GM12878 (cell line): ENCODE data around the gene MEGF6. TPM values are rescaled to one million over a fixed set of nuclear protein-coding genes. Genes with fewer than 3 reads are reported as not detected.

Source experiments
- ATF7 ChIP-seq: fragments of 450-650 bp; IDR thresholded peaks from 2 replicates; pipeline ENCODE4 v1.6.1; 2016; ENCODE audit warnings: low read depth, mild to moderate bottlenecking
- BHLHE40 ChIP-seq, 2 experiments: fragments of 450-650 bp in 1 of 2; IDR thresholded peaks; 2 replicates each; pipeline ENCODE4 v1.6.1; 2011 to 2017; ENCODE audit warnings: low read depth in 2 of 2, borderline replicate concordance in 1 of 2, improper control_type of control experiment in 1 of 2, low read length in 1 of 2, mild to moderate bottlenecking in 1 of 2
- CBFB ChIP-seq: IDR thresholded peaks from 2 replicates; pipeline ENCODE4 v1.6.1; 2016; ENCODE audit warnings: antibody characterized with exemption, low read depth
- CEBPZ ChIP-seq: fragments of 150-350 bp; IDR thresholded peaks from 2 replicates; pipeline ENCODE4 v1.6.1; 2016; ENCODE audit warnings: low read depth, low read length
- DPF2 ChIP-seq: fragments of 450-650 bp; IDR thresholded peaks from 2 replicates; pipeline ENCODE4 v1.6.1; 2017; ENCODE audit warnings: mild to moderate bottlenecking
- EP300 ChIP-seq, 2 experiments: fragments of 150-350 bp in 1 of 2; IDR thresholded peaks; 2 replicates each; pipeline ENCODE4 v1.6.1; 2011 to 2012; ENCODE audit warnings: low read depth in 2 of 2, low read length in 2 of 2, borderline replicate concordance in 1 of 2, improper control_type of control experiment in 1 of 2, inconsistent platforms in 1 of 2; ENCODE audit not compliant: control insufficient read depth in 1 of 2
- FOXK2 ChIP-seq: fragments of 450-650 bp; IDR thresholded peaks from 2 replicates; pipeline ENCODE4 v1.6.1; 2017; ENCODE audit warnings: mild to moderate bottlenecking, moderate library complexity
- IKZF2 ChIP-seq, 2 experiments: fragments of 450-650 bp; IDR thresholded peaks; 2 replicates each; pipeline ENCODE4 v1.6.1; 2017; ENCODE audit warnings: mild to moderate bottlenecking in 2 of 2, moderate library complexity in 2 of 2
- KAT2A ChIP-seq: conservative IDR thresholded peaks from 2 replicates; pipeline ENCODE4 v1.6.1; 2011; ENCODE audit warnings: low read depth, low read length; ENCODE audit not compliant: control insufficient read depth
- KDM1A ChIP-seq: fragments of 200-600 bp; sonication (generic); IDR thresholded peaks from 2 replicates; pipeline ENCODE4 v1.6.1; 2016; ENCODE audit warnings: borderline replicate concordance
- NFYA ChIP-seq: IDR thresholded peaks from 2 replicates; pipeline ENCODE4 v1.6.1; 2011; ENCODE audit warnings: low read depth, mild to moderate bottlenecking, low read length, improper control_type of control experiment, borderline replicate concordance
- NR2F1 ChIP-seq: fragments of 450-650 bp; conservative IDR thresholded peaks from 2 replicates; pipeline ENCODE4 v1.6.1; 2017; ENCODE audit warnings: mild to moderate bottlenecking
- RBBP5 ChIP-seq: fragments of 200-600 bp; sonication (generic); conservative IDR thresholded peaks from 2 replicates; pipeline ENCODE4 v1.6.1; 2016
- RCOR1 ChIP-seq: conservative IDR thresholded peaks from 2 replicates; pipeline ENCODE4 v1.6.1; 2012; ENCODE audit warnings: low read depth, low read length, improper control_type of control experiment
- RELA ChIP-seq: fragments of 450-650 bp; IDR thresholded peaks from 2 replicates; pipeline ENCODE4 v1.8.0; 2014; ENCODE audit warnings: borderline replicate concordance; ENCODE audit not compliant: partially characterized antibody
- RELB ChIP-seq: fragments of 450-650 bp; IDR thresholded peaks from 2 replicates; pipeline ENCODE4 v1.6.1; 2017; ENCODE audit warnings: low read depth, mild to moderate bottlenecking, moderate library complexity
- RFX5 ChIP-seq: IDR thresholded peaks from 2 replicates; pipeline ENCODE4 v1.6.1; 2011; ENCODE audit warnings: low read depth, low read length, improper control_type of control experiment
- RUNX3 ChIP-seq: IDR thresholded peaks from 2 replicates; pipeline ENCODE4 v1.6.1; 2012; ENCODE audit warnings: low read length, inconsistent platforms
- SP1 ChIP-seq: IDR thresholded peaks from one replicate; pipeline ENCODE4 v1.6.1; 2011; ENCODE audit warnings: low read depth, low read length
- SREBF2 ChIP-seq: IDR thresholded peaks from 2 replicates; pipeline ENCODE4 v1.6.1; 2012; ENCODE audit warnings: mild to moderate bottlenecking, low read length
- SUZ12 ChIP-seq: fragments of 200-600 bp; sonication (generic); IDR thresholded peaks from one replicate; pipeline ENCODE4 v1.6.1; 2018; ENCODE audit warnings: antibody characterized with exemption, mild to moderate bottlenecking; ENCODE audit not compliant: unreplicated experiment
- TCF12 ChIP-seq: IDR thresholded peaks from 2 replicates; pipeline ENCODE4 v1.6.1; 2011; ENCODE audit warnings: low read depth, mild to moderate bottlenecking, low read length
- ZNF24 ChIP-seq: fragments of 450-650 bp; IDR thresholded peaks from 2 replicates; pipeline ENCODE4 v1.6.1; 2017; ENCODE audit warnings: antibody characterized with exemption, mild to moderate bottlenecking
- polyA plus RNA-seq, 11 experiments: library from polyadenylated mRNA; depleted of rRNA in 4 of 11; unstranded in 6 of 11; stranded (reverse) in 5 of 11; fragments of >200 nt; fragmentation: Nextera tagmentation in 4 of 11; fragmentation: Illumina TruSeq in 1 of 11; extraction: Ambion mirVana in 4 of 11; extraction: Trizol in 1 of 11; gene quantifications; 1 replicate in 1 of 11; 2 replicates in 10 of 11; pipeline versions ENCODE4 v1.2.1 to v1.2.3, GENCODE V29; 2011 to 2016; ENCODE audit warnings: inconsistent platforms in 2 of 11, missing spikeins in 2 of 11, low read depth in 1 of 11
- total RNA-seq, 4 experiments: library from RNA; depleted of rRNA in 3 of 4; stranded (reverse); fragments of >200 nt in 3 of 4; fragmentation: Illumina TruSeq in 1 of 4; extraction: Trizol in 1 of 4; gene quantifications; 2 replicates each; pipeline versions ENCODE4 v1.2.1 to v1.2.3, GENCODE V29; 2013 to 2021
- TF ChIP-seq, protein P1 (sequence below): IDR thresholded peaks from 2 replicates; pipeline ENCODE4 v1.6.1; 2012; ENCODE audit warnings: low read depth, low read length, improper control_type of control experiment
- TF ChIP-seq, protein P2 (sequence below): IDR thresholded peaks from 2 replicates; pipeline ENCODE4 v1.6.1; 2011; ENCODE audit warnings: borderline replicate concordance, low read depth, mild to moderate bottlenecking, moderate library complexity, mixed read lengths, low read length; ENCODE audit not compliant: insufficient read depth; ENCODE audit errors: extremely low read length
- TF ChIP-seq, protein P3 (sequence below): IDR thresholded peaks from 2 replicates; pipeline ENCODE4 v1.6.1; 2011; ENCODE audit warnings: low read depth, mild to moderate bottlenecking, low read length, moderate library complexity, borderline replicate concordance; ENCODE audit errors: extremely low read depth

MEGF6 gene
- total and polyA plus RNA-seq, 10 of the 15 experiments (the other 5 are each of a cell fraction or from before 2014, with no cell fraction given), result 0.03 to 0.41 TPM; not detected in 8

GRCh38 chr1:3651930-3652547 is 40.7 kb upstream of the MEGF6 start, which contains the start of gene TP73 (continued):
- TF ChIP-seq, protein P1, sequence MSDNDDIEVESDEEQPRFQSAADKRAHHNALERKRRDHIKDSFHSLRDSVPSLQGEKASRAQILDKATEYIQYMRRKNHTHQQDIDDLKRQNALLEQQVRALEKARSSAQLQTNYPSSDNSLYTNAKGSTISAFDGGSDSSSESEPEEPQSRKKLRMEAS, result no peak
- TF ChIP-seq, protein P2, sequence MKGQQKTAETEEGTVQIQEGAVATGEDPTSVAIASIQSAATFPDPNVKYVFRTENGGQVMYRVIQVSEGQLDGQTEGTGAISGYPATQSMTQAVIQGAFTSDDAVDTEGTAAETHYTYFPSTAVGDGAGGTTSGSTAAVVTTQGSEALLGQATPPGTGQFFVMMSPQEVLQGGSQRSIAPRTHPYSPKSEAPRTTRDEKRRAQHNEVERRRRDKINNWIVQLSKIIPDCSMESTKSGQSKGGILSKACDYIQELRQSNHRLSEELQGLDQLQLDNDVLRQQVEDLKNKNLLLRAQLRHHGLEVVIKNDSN, result no peak
- TF ChIP-seq KDM1A (no peak), CBFB (no peak), RUNX3 (peak; percentile 17; the same call in 1 of the 2 replicates), SP1 (no peak), DPF2 (peak; percentile 78), NR2F1 (peak; percentile 65), ZNF24 (0 out of 2 replicates have a peak, but pooled peaks have one; percentile 27), FOXK2 (no peak), CEBPZ (no peak), RCOR1 (no peak), RELA (no peak), SUZ12 (no peak), TCF12 (0 out of 2 replicates have a peak, but pooled peaks have one; percentile 20), RFX5 (no peak), ATF7 (no peak), SREBF2 (no peak), EP300 (IDR thresholded peaks at IDR 0.05; ENCODE audit: borderline replicate concordance in 1 of 2, control insufficient read depth in 1 of 2, low read depth in 2 of 2, low read length in 2 of 2) (no peak), BHLHE40 (IDR thresholded peaks at IDR 0.05; ENCODE audit: borderline replicate concordance in 1 of 2, low read depth in 2 of 2, low read length in 1 of 2) (peak in 1 of 2 experiments; percentile 48; a peak in 2 of 4 replicates), NFYA (no peak), RBBP5 (no peak), RELB (no peak), KAT2A (no peak), IKZF2 (IDR thresholded peaks at IDR 0.05) (no peak)
- TF ChIP-seq, protein P3, sequence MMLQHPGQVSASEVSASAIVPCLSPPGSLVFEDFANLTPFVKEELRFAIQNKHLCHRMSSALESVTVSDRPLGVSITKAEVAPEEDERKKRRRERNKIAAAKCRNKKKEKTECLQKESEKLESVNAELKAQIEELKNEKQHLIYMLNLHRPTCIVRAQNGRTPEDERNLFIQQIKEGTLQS, result no peak
